ENCODE data around the gene NOP53. TPM values are rescaled to one million over a fixed set of nuclear protein-coding genes. Genes with fewer than 3 reads are reported as not detected.
"Not testable (repeated sequence)": the region's sequence is repeated elsewhere in the genome, so short reads cannot be mapped to it uniquely, and the experiment has no call there.

Gene NOP53
- total RNA-seq, 2 donors from 2014 or later, result 189 to 220 TPM

DNA sequence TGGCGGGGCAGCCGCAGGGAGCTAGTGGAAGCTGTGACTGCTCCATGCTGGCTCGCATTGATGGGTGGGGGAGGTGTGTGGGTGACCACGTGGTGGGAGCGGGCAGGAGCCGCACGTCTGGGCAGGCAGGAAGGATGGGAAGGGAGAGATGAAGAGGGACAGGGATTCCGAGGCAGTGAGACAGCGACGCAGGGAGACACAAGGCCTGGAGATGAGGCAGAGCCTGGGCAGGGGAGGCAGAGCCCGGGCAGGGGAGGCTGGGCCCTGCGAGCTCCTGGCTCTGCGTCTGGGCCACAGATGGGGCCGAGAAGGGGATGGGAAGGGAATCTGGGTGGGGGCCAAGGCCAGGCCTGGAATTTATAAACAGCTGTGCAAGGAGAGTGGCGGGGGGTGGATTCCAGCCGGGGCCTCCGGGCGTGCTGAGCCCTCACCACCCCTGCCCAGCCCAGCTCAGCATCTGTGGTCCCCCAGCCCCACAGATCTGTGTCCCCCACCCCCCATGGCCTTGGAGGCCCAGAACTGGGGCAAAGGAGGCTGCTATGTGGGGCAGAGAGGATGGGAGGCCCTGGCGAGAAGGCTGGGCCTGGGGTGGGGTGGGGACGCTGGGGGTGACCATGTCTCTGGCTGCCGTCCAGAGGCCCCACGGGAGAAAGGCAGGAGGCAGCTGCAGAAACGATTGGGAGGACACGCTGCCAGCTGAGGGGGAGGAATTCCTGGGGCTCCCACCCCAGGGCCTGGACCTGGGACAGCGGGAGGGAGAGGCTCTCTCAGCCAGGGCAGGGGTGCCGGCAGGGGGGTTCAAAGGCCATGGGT lies 26.1 kb upstream of the NOP53 start:
- Histone ChIP-seq H3K36me3 (peaks cover 16% of the 10 kb centered on the region), H3K4me1 (ENCODE audit: control insufficient read depth in 1 of 2, low read depth in 2 of 2) (peaks cover 40 to 84% of the 10 kb centered on the region in 2 donors), H3K27ac (peak overlapping the region; percentile 88 to 89), H3K27me3 (replicated peaks; ENCODE audit: insufficient read depth) (no peaks in the 10 kb centered on the region), H3K9me3 (no peaks in the 10 kb centered on the region), H3K4me3 (peak overlapping the region; percentile 64)
- DNase-seq (ENCODE audit: low spot score) (peak; percentile 36), ATAC-seq (ENCODE audit: insufficient number of reproducible peaks, low FRiP score, low read depth) (peak; percentile 62)
- TF ChIP-seq, protein P1, sequence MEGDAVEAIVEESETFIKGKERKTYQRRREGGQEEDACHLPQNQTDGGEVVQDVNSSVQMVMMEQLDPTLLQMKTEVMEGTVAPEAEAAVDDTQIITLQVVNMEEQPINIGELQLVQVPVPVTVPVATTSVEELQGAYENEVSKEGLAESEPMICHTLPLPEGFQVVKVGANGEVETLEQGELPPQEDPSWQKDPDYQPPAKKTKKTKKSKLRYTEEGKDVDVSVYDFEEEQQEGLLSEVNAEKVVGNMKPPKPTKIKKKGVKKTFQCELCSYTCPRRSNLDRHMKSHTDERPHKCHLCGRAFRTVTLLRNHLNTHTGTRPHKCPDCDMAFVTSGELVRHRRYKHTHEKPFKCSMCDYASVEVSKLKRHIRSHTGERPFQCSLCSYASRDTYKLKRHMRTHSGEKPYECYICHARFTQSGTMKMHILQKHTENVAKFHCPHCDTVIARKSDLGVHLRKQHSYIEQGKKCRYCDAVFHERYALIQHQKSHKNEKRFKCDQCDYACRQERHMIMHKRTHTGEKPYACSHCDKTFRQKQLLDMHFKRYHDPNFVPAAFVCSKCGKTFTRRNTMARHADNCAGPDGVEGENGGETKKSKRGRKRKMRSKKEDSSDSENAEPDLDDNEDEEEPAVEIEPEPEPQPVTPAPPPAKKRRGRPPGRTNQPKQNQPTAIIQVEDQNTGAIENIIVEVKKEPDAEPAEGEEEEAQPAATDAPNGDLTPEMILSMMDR (IDR thresholded peaks at IDR 0.05), result no peak

DNA sequence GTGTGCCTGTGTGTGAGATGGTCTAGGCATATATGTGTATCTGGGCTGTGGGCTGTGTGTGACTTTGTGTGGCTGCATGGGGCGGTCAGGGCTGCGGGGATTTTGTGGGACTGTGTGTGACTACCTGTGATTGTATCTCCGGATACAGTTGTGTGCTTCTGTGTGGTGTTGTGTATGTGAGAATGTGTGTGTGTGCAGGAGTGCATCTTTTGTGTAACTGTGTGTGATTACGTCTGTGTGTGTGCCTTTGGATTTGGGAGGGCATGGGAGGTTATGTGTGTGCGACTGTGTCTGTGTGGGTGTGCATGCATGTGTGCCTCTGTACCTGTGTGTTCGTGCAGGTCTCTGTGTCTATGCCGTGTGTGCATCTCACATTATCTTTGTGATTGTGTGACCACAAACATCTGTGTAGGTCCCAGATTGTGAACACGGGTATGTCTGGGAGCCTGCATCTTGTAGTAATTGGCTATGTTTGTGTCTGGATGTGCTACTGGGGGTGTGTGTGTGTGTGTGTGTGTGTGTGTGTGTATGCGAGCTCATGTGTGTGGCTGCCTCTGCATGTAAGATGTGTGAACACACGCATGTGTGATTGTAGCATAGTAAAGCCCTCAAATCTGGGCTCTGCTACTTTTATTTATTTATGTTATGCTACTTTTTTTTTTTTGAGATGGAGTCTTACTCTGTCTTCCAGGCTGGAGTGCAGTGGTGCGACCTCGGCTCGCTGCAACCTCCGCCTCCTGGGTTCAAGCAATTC lies 24.5 kb upstream of the NOP53 start:
- Histone ChIP-seq H3K27ac (peak overlapping the region; percentile 88 to 89), H3K27me3 (replicated peaks; ENCODE audit: insufficient read depth) (no peaks in the 10 kb centered on the region), H3K36me3 (peaks cover 22% of the 10 kb centered on the region), H3K4me1 (ENCODE audit: control insufficient read depth in 1 of 2, low read depth in 2 of 2) (peaks cover 35 to 74% of the 10 kb centered on the region in 2 donors), H3K9me3 (no peaks in the 10 kb centered on the region), H3K4me3 (no peak overlapping the region)
- ATAC-seq (ENCODE audit: insufficient number of reproducible peaks, low FRiP score, low read depth) (no peak), DNase-seq (ENCODE audit: low spot score) (no peak)
- TF ChIP-seq, protein P1 (IDR thresholded peaks at IDR 0.05), result no peak

DNA sequence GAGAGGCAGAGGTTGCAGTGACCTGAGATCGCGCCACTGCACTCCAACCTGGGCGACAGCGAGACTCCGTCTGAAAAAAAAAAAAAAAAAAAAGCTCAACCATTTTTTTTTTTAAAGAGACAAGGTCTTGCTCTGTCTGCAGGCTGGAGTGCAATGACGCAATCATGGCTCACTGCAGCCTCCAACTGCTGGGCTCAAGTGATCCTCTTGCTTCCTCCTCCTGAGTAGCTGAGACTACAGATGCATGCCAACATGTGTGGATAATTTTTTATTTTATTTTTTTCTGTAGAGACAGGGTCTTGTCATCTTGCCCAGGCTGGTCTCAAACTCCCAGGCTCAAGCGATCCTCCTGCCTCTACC lies 21.8 kb upstream of the NOP53 start:
- TF ChIP-seq, protein P1 (IDR thresholded peaks at IDR 0.05), result no peak
- Histone ChIP-seq H3K27ac (peak overlapping the region; percentile 59 to 77), H3K27me3 (replicated peaks; ENCODE audit: insufficient read depth) (no peaks in the 10 kb centered on the region), H3K4me3 (peak overlapping the region; percentile 60), H3K36me3 (peaks cover 18% of the 10 kb centered on the region), H3K4me1 (ENCODE audit: control insufficient read depth in 1 of 2, low read depth in 2 of 2) (peaks cover 17 to 53% of the 10 kb centered on the region in 2 donors), H3K9me3 (no peaks in the 10 kb centered on the region)
- no peak for DNase-seq (ENCODE audit: low spot score)
- no peak for ATAC-seq (ENCODE audit: insufficient number of reproducible peaks, low FRiP score, low read depth)

DNA sequence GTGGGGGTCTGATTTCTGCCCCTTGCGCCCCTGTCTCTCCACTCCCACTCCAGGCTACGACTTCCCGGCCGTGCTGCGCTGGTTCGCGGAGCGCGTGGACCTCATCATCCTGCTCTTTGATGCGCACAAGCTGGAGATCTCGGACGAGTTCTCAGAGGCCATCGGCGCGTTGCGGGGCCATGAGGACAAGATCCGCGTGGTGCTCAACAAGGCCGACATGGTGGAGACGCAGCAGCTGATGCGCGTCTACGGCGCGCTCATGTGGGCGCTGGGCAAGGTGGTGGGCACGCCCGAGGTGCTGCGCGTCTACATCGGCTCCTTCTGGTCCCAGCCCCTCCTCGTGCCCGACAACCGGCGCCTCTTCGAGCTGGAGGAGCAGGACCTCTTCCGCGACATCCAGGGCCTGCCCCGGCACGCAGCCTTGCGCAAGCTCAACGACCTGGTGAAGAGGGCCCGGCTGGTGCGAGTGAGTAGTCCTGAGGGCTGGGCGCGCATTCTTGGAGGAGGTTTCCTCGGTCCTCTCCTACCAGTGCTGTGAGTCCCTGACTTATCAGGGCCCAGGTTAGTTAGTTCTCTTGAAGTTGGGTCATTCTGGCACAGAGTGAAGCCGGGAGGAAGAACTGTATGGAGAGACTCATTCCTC lies 19.5 kb upstream of the NOP53 start:
- H3K36me3 ChIP-seq, result peaks cover 18% of the 10 kb centered on the region
- no peaks in the 10 kb centered on the region for H3K27me3 ChIP-seq (replicated peaks; ENCODE audit: insufficient read depth)
- peaks cover 12 to 49% of the 10 kb centered on the region in 2 donors for H3K4me1 ChIP-seq (ENCODE audit: control insufficient read depth in 1 of 2, low read depth in 2 of 2)
- TF ChIP-seq, protein P1 (IDR thresholded peaks at IDR 0.05), result no peak
- H3K4me3 ChIP-seq, result no peak overlapping the region
- peak overlapping the region; percentile 4 to 19 for H3K27ac ChIP-seq
- ATAC-seq (ENCODE audit: insufficient number of reproducible peaks, low FRiP score, low read depth), result no peak
- no peak for DNase-seq (ENCODE audit: low spot score)
- no peaks in the 10 kb centered on the region for H3K9me3 ChIP-seq

DNA sequence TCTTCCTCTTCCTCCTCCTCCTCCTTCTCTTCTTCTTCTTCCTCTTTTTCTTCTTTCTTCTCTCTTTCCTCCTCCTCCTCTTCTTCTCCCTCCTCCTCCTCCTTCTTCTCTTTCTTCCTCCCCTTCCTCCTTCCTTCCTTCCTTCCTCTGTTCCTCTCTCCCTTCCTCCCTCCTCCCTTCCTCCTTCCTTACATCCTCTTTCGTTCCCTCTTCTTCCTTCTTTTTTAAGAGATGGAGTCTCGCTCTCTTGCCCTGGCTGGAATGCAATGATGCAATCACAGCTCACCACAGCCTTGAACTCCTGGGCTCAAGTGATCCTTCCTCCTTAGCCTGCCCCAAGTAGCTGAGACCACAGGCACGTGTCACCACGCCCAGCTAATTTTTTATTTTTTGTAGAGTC lies 18.9 kb upstream of the NOP53 start:
- TF ChIP-seq, protein P1 (IDR thresholded peaks at IDR 0.05), result no peak
- Histone ChIP-seq H3K36me3 (peaks cover 18% of the 10 kb centered on the region), H3K4me1 (ENCODE audit: control insufficient read depth in 1 of 2, low read depth in 2 of 2) (peaks cover 12 to 48% of the 10 kb centered on the region in 2 donors)

DNA sequence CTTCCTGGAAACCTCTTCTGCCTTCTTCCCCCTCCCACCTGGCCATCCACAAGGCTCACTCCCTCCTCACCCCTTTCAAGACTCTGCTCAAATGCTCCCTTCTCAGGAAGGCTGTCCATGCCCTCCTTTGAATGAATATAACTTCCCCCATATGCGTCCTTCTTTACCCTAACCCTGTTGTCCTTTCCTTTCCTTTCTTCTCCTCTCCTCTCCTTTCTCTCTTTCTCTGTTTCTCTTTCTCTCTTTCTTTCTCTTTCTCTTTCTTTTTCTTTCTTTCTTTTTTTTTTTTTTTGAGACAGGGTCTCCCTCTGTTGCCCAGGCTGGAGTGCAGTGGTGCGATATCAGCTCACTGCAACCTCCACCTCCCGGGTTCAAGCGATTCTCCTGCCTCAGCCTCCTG lies 17.1 kb upstream of the NOP53 start:
- peaks cover 7 to 38% of the 10 kb centered on the region in 2 donors for H3K4me1 ChIP-seq (ENCODE audit: control insufficient read depth in 1 of 2, low read depth in 2 of 2)
- not testable (repeated sequence) for ATAC-seq (ENCODE audit: insufficient number of reproducible peaks, low FRiP score, low read depth); H3K9me3 ChIP-seq; H3K4me3 ChIP-seq; H3K27me3 ChIP-seq (replicated peaks; ENCODE audit: insufficient read depth); DNase-seq (ENCODE audit: low spot score)
- peaks cover 18% of the 10 kb centered on the region for H3K36me3 ChIP-seq
- H3K27ac ChIP-seq, result peak overlapping the region; percentile 90 to 98

More for the DNA sequence above, 18.9 kb upstream of the NOP53 start:
- ATAC-seq (ENCODE audit: insufficient number of reproducible peaks, low FRiP score, low read depth), result no peak
- no peak for DNase-seq (ENCODE audit: low spot score)
- H3K27me3 ChIP-seq (replicated peaks; ENCODE audit: insufficient read depth), result no peaks in the 10 kb centered on the region
- no peaks in the 10 kb centered on the region for H3K9me3 ChIP-seq
- no peak overlapping the region for H3K4me3 ChIP-seq
- H3K27ac ChIP-seq, result peak overlapping the region; percentile 4 to 19

Data from thoracic aorta (tissue), 2 donors.